Measurements from ENCODE around the gene CTSK.
"Not testable (repeated sequence)": the region's sequence is repeated elsewhere in the genome, so short reads cannot be mapped to it uniquely, and the experiment has no call there.

- not testable (repeated sequence) for TF ChIP-seq CTCF (IDR thresholded peaks at IDR 0.05; ENCODE audit: borderline replicate concordance, extremely low read depth, low read length, poor library complexity, severe bottlenecking); EZH2 (IDR thresholded peaks at IDR 0.05; ENCODE audit: borderline replicate concordance, low read depth, low read length, severe bottlenecking)
These were observed 14.3 kb downstream of the CTSK start for GRCh38 chr1:150793778-150794177.
